Liver (tissue), 9 donors: ENCODE results near the gene C1QTNF12. TPM values are rescaled to one million over a fixed set of nuclear protein-coding genes. Genes with fewer than 3 reads are reported as not detected.

Experiments used
- DNase-seq: peaks from one replicate; pipeline ENCODE4 v3.0.0-alpha.2; 2017; ENCODE audit warnings: low spot score
- H3K27ac ChIP-seq, 2 donors: one replicate each; pipeline ENCODE4 v1.7.0; 2013; ENCODE audit warnings: inconsistent platforms in 2 of 2, low read length in 2 of 2, control low read depth in 1 of 2, low read depth in 1 of 2, mild to moderate bottlenecking in 1 of 2
- H3K27me3 ChIP-seq, 4 donors: one replicate each; pipeline versions ENCODE4 v1.6.1 to v1.7.0; 2013; ENCODE audit warnings: low read length in 3 of 4, inconsistent platforms in 1 of 4, mild to moderate bottlenecking in 1 of 4, moderate library complexity in 1 of 4; ENCODE audit not compliant: control insufficient read depth in 4 of 4, insufficient read depth in 4 of 4
- H3K36me3 ChIP-seq, 4 donors: one replicate each; pipeline versions ENCODE4 v1.6.1 to v1.7.0; 2013; ENCODE audit warnings: low read length in 3 of 4, mild to moderate bottlenecking in 3 of 4, low read depth in 1 of 4, moderate library complexity in 1 of 4; ENCODE audit not compliant: control insufficient read depth in 4 of 4, insufficient read depth in 3 of 4
- H3K4me1 ChIP-seq, 4 donors: one replicate each; pipeline versions ENCODE4 v1.6.1 to v1.7.0; 2013; ENCODE audit warnings: low read length in 3 of 4, mild to moderate bottlenecking in 3 of 4, moderate library complexity in 1 of 4; ENCODE audit not compliant: control insufficient read depth in 4 of 4, insufficient read depth in 4 of 4
- H3K4me3 ChIP-seq, 3 donors: one replicate each; pipeline versions ENCODE4 v1.6.1 to v1.7.0; 2013; ENCODE audit warnings: low read length in 3 of 3, control low read depth in 1 of 3, low read depth in 1 of 3, mild to moderate bottlenecking in 1 of 3
- H3K9ac ChIP-seq, 2 donors: one replicate each; pipeline ENCODE4 v1.7.0; 2013; ENCODE audit warnings: low read length in 2 of 2, mild to moderate bottlenecking in 2 of 2, moderate library complexity in 2 of 2, control low read depth in 1 of 2, low read depth in 1 of 2
- H3K9me3 ChIP-seq, 4 donors: one replicate each; pipeline versions ENCODE4 v1.6.1 to v1.7.0; 2013; ENCODE audit warnings: low read length in 3 of 4; ENCODE audit not compliant: control insufficient read depth in 4 of 4
- ATF3 ChIP-seq: IDR thresholded peaks from 2 replicates; pipeline ENCODE4 v1.6.1; 2016; ENCODE audit warnings: antibody characterized with exemption
- EGR1 ChIP-seq, 2 donors: IDR thresholded peaks; 2 replicates each; pipeline ENCODE4 v1.6.1; 2016 to 2018; ENCODE audit warnings: antibody characterized with exemption in 2 of 2, low read depth in 2 of 2
- FOXA1 ChIP-seq: IDR thresholded peaks from 2 replicates; pipeline ENCODE4 v1.6.1; 2016; ENCODE audit warnings: antibody characterized with exemption
- FOXA2 ChIP-seq: IDR thresholded peaks from 2 replicates; pipeline ENCODE4 v1.6.1; 2016; ENCODE audit warnings: antibody characterized with exemption
- GABPA ChIP-seq, 2 donors: IDR thresholded peaks in 1 of 2; conservative IDR thresholded peaks in 1 of 2; 2 replicates each; pipeline ENCODE4 v1.6.1; 2016; ENCODE audit warnings: antibody characterized with exemption in 2 of 2, mild to moderate bottlenecking in 1 of 2, moderate library complexity in 1 of 2
- HNF4A ChIP-seq, 2 donors: conservative IDR thresholded peaks; 2 replicates each; pipeline ENCODE4 v1.6.1; 2016; ENCODE audit warnings: antibody characterized with exemption in 2 of 2, mild to moderate bottlenecking in 2 of 2
- HNF4G ChIP-seq: IDR thresholded peaks from 2 replicates; pipeline ENCODE4 v1.6.1; 2016; ENCODE audit warnings: antibody characterized with exemption
- JUND ChIP-seq, 2 donors: IDR thresholded peaks; 2 replicates each; pipeline ENCODE4 v1.6.1; 2016; ENCODE audit warnings: antibody characterized with exemption in 2 of 2
- MAX ChIP-seq: IDR thresholded peaks from 2 replicates; pipeline ENCODE4 v1.6.1; 2016; ENCODE audit warnings: antibody characterized with exemption
- NR2F2 ChIP-seq: IDR thresholded peaks from 2 replicates; pipeline ENCODE4 v1.6.1; 2016; ENCODE audit warnings: antibody characterized with exemption
- RAD21 ChIP-seq, 2 donors: IDR thresholded peaks; 2 replicates each; pipeline ENCODE4 v1.6.1; 2016; ENCODE audit warnings: antibody characterized with exemption in 2 of 2, mild to moderate bottlenecking in 2 of 2
- REST ChIP-seq: IDR thresholded peaks from 2 replicates; pipeline ENCODE4 v1.6.1; 2016; ENCODE audit warnings: antibody characterized with exemption, mild to moderate bottlenecking
- RXRA ChIP-seq, 2 donors: IDR thresholded peaks; 2 replicates each; pipeline ENCODE4 v1.6.1; 2017 to 2018; ENCODE audit warnings: antibody characterized with exemption in 2 of 2, mild to moderate bottlenecking in 1 of 2
- SP1 ChIP-seq: IDR thresholded peaks from 2 replicates; pipeline ENCODE4 v1.6.1; 2018; ENCODE audit warnings: antibody characterized with exemption, mild to moderate bottlenecking
- TAF1 ChIP-seq: conservative IDR thresholded peaks from 2 replicates; pipeline ENCODE4 v1.6.1; 2016; ENCODE audit warnings: antibody characterized with exemption, mild to moderate bottlenecking
- ZBTB33 ChIP-seq: IDR thresholded peaks from 2 replicates; pipeline ENCODE4 v1.6.1; 2016; ENCODE audit warnings: antibody characterized with exemption
- WGBS: extraction: QIAGEN DNeasy Blood & Tissue Kit; methylation state at CpG from one replicate; pipeline ENCODE4 v1.1.7; 2013; 5-methylcytosine and 5-hydroxymethylcytosine counted together
- polyA plus RNA-seq, 2 donors: library from polyadenylated mRNA; stranded (reverse) in 1 of 2; unstranded in 1 of 2; fragments of 200-250 nt in 1 of 2; fragments of >200 nt in 1 of 2; fragmentation: Nextera tagmentation in 1 of 2; extraction: Ambion mirVana in 1 of 2; gene quantifications; one replicate each; pipeline versions ENCODE4 v1.2.1 to v1.2.3, GENCODE V29; 2013 to 2015
- total RNA-seq, 2 donors: library from RNA; depleted of rRNA; stranded (reverse); fragments of >200 nt; gene quantifications; one replicate each; pipeline ENCODE4 v1.2.3, GENCODE V29; 2014
- donor health status: healthy.
- donor health status: healthy.
- donor health status: healthy.
- donor health status: healthy.
- donor health status: healthy.

C1QTNF12 gene
- total and polyA plus RNA-seq, 4 donors: 0.39 to 0.40 TPM; not detected in 2

- TF ChIP-seq REST: no peak
- TF ChIP-seq RXRA (IDR thresholded peaks at IDR 0.05): no peak
- no peak for TF ChIP-seq FOXA2
- TF ChIP-seq JUND (IDR thresholded peaks at IDR 0.05): no peak
- TF ChIP-seq ATF3: no peak
Measured at GRCh38 chr1:1226566-1227362, 19.8 kb downstream of the C1QTNF12 start (continued).

GRCh38 chr1:1225913-1226312, 20.6 kb downstream of the C1QTNF12 start:
- Histone ChIP-seq H3K9ac (no peak overlapping the region), H3K4me1 (peaks cover 9 to 16% (median 14%) of the 10 kb centered on the region in 4 donors)

GRCh38 chr1:1225238-1225845, 21.2 kb downstream of the C1QTNF12 start:
- TF ChIP-seq FOXA1 (no peak), MAX (no peak), RXRA (IDR thresholded peaks at IDR 0.05) (no peak), RAD21 (IDR thresholded peaks at IDR 0.05) (no peak), EGR1 (IDR thresholded peaks at IDR 0.05; ENCODE audit: low read depth in 2 of 2) (no peak), HNF4A (conservative IDR thresholded peaks at IDR 0.05) (no peak), ATF3 (no peak), SP1 (no peak), TAF1 (no peak), NR2F2 (no peak), ZBTB33 (no peak), HNF4G (no peak)
- Histone ChIP-seq H3K9ac (no peak overlapping the region), H3K36me3 (peaks cover 19 to 62% (median 35%) of the 10 kb centered on the region in 4 donors), H3K4me1 (peaks cover 6 to 11% (median 8%) of the 10 kb centered on the region in 4 donors), H3K4me3 (no peak overlapping the region), H3K9me3 (no peaks in the 10 kb centered on the region), H3K27me3 (no peaks in the 10 kb centered on the region), H3K27ac (no peak overlapping the region)
- 87% methylated on average over 34 of the region's 34 CpGs for WGBS
- no peak for DNase-seq

More at GRCh38 chr1:1225913-1226312, 20.6 kb downstream of the C1QTNF12 start:
- Histone ChIP-seq H3K4me3 (no peak overlapping the region), H3K27me3 (no peaks in the 10 kb centered on the region), H3K27ac (no peak overlapping the region), H3K9me3 (no peaks in the 10 kb centered on the region), H3K36me3 (peaks cover 17 to 56% (median 33%) of the 10 kb centered on the region in 4 donors)
- no peak for DNase-seq
- 93% methylated on average over 18 of the region's 18 CpGs for WGBS
- no peak for TF ChIP-seq FOXA1
- TF ChIP-seq EGR1 (IDR thresholded peaks at IDR 0.05; ENCODE audit: low read depth in 2 of 2): no peak
- TF ChIP-seq HNF4G: no peak
- no peak for TF ChIP-seq TAF1
- TF ChIP-seq GABPA (IDR thresholded peaks at IDR 0.05 in 1 of 2, conservative IDR thresholded peaks at IDR 0.05 in 1 of 2): no peak
- no peak for TF ChIP-seq NR2F2
